ENCODE results near the gene CUEDC1. TPM values are rescaled to one million over a fixed set of nuclear protein-coding genes. Genes with fewer than 3 reads are reported as not detected.

Gene CUEDC1
- total RNA-seq, 1 experiment from 2014 or later = 53.5 TPM

GRCh38 chr17:57990037-57990436 lies 34.8 kb upstream of the CUEDC1 start:
- POLR2A ChIA-PET (ENCODE audit: low non-redundant PET) = no interaction called here
- H3K9me3 ChIP-seq (ENCODE audit: low read depth, low read length, poor library complexity, severe bottlenecking) = no peaks in the 10 kb centered on the region
- intact Hi-C loops (cut with micrococcal nuclease; ENCODE audit: unreplicated experiment) = no loop called here
- H3K27me3 ChIP-seq (replicated peaks; ENCODE audit: insufficient read depth, low read depth, low read length, poor library complexity) = no peaks in the 10 kb centered on the region
- TF ChIP-seq EZH2 (IDR thresholded peaks at IDR 0.05; ENCODE audit: borderline replicate concordance, low read depth, low read length, poor library complexity, severe bottlenecking) = no peak
- TF ChIP-seq, protein P1, sequence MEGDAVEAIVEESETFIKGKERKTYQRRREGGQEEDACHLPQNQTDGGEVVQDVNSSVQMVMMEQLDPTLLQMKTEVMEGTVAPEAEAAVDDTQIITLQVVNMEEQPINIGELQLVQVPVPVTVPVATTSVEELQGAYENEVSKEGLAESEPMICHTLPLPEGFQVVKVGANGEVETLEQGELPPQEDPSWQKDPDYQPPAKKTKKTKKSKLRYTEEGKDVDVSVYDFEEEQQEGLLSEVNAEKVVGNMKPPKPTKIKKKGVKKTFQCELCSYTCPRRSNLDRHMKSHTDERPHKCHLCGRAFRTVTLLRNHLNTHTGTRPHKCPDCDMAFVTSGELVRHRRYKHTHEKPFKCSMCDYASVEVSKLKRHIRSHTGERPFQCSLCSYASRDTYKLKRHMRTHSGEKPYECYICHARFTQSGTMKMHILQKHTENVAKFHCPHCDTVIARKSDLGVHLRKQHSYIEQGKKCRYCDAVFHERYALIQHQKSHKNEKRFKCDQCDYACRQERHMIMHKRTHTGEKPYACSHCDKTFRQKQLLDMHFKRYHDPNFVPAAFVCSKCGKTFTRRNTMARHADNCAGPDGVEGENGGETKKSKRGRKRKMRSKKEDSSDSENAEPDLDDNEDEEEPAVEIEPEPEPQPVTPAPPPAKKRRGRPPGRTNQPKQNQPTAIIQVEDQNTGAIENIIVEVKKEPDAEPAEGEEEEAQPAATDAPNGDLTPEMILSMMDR (conservative IDR thresholded peaks at IDR 0.05; ENCODE audit: low read depth, low read length) = no peak
- no peak overlapping the region for H3K4me3 ChIP-seq (ENCODE audit: low read depth, low read length, poor library complexity, severe bottlenecking)
- peak overlapping the region; percentile 2 for H3K27ac ChIP-seq (ENCODE audit: low read depth, low read length, poor library complexity, severe bottlenecking)
- no peak for DNase-seq (ENCODE audit: low spot score)
- H3K36me3 ChIP-seq (ENCODE audit: insufficient read depth, low read length, poor library complexity, severe bottlenecking) = no peaks in the 10 kb centered on the region
- peaks cover 32% of the 10 kb centered on the region for H3K4me1 ChIP-seq (ENCODE audit: insufficient read depth, low read length, poor library complexity, severe bottlenecking)
- CTCF ChIA-PET = interaction anchor here (0.6 to 2.9 kb wide), 2 partner anchors 10 to 114 kb away, joined by 3 to 14 read pairs; no protein-coding TSS in a partner anchor
- no TSS peak for BruUV-seq (replicated peaks)

GRCh38 chr17:57988301-57989250 lies 33.4 kb upstream of the CUEDC1 start:
- BruUV-seq (replicated peaks) = no TSS peak
- H3K27ac ChIP-seq (ENCODE audit: low read depth, low read length, poor library complexity, severe bottlenecking) = peak overlapping the region; percentile 93

More at GRCh38 chr17:57988301-57989250, 33.4 kb upstream of the CUEDC1 start:
- Histone ChIP-seq H3K36me3 (ENCODE audit: insufficient read depth, low read length, poor library complexity, severe bottlenecking) (no peaks in the 10 kb centered on the region), H3K4me1 (ENCODE audit: insufficient read depth, low read length, poor library complexity, severe bottlenecking) (peaks cover 47% of the 10 kb centered on the region), H3K9me3 (ENCODE audit: low read depth, low read length, poor library complexity, severe bottlenecking) (no peaks in the 10 kb centered on the region), H3K27me3 (replicated peaks; ENCODE audit: insufficient read depth, low read depth, low read length, poor library complexity) (no peaks in the 10 kb centered on the region), H3K4me3 (ENCODE audit: low read depth, low read length, poor library complexity, severe bottlenecking) (peak overlapping the region; percentile 87)
- TF ChIP-seq, protein P1 (conservative IDR thresholded peaks at IDR 0.05; ENCODE audit: low read depth, low read length) = no peak
- TF ChIP-seq EZH2 (IDR thresholded peaks at IDR 0.05; ENCODE audit: borderline replicate concordance, low read depth, low read length, poor library complexity, severe bottlenecking) = no peak
- ChIA-PET CTCF (interaction anchor here (1.3 to 2.9 kb wide), 2 partner anchors 11 to 155 kb away, joined by 3 to 14 read pairs; no protein-coding TSS in a partner anchor), POLR2A (ENCODE audit: low non-redundant PET) (interaction anchor here (0.5 to 0.6 kb wide), 2 partner anchors 46 to 113 kb away, joined by 6 to 7 read pairs; no protein-coding TSS in a partner anchor)
- DNase-seq (ENCODE audit: low spot score) = peak; percentile 77
- intact Hi-C loops (cut with micrococcal nuclease; ENCODE audit: unreplicated experiment) = loop anchor here (1.0 to 5.0 kb wide), 2 partner anchors 36 to 128 kb away; no protein-coding TSS in a partner anchor
